ENCODE data around the gene EIF2S3.

The EIF2S3 gene

DNA sequence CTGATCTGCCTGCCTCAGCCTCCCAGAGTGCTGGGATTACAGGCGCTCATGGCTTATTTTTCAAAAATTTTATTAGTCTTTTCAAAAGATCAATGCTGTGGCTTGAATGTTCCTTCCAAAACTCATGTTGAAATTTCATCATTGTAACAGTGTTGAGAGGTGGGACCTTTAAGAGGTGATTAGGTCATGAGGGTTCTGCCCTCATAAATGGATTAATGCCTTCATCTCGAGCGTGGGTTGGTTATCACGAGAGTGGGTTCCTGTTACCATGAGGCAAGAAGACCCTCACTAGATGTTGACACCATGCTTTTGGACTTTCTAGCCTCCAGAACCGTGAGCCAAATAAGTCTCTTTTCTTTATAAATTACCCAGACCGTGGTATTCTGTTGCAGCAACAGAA, 30.3 kb downstream of the EIF2S3 start:
- TF ChIP-seq CTCF (conservative IDR thresholded peaks at IDR 0.05; ENCODE audit: low read length) = no peak
- H3K4me3 ChIP-seq (ENCODE audit: low read length) = no peak overlapping the region
- DNase-seq (ENCODE audit: low read depth) = no peak

DNA sequence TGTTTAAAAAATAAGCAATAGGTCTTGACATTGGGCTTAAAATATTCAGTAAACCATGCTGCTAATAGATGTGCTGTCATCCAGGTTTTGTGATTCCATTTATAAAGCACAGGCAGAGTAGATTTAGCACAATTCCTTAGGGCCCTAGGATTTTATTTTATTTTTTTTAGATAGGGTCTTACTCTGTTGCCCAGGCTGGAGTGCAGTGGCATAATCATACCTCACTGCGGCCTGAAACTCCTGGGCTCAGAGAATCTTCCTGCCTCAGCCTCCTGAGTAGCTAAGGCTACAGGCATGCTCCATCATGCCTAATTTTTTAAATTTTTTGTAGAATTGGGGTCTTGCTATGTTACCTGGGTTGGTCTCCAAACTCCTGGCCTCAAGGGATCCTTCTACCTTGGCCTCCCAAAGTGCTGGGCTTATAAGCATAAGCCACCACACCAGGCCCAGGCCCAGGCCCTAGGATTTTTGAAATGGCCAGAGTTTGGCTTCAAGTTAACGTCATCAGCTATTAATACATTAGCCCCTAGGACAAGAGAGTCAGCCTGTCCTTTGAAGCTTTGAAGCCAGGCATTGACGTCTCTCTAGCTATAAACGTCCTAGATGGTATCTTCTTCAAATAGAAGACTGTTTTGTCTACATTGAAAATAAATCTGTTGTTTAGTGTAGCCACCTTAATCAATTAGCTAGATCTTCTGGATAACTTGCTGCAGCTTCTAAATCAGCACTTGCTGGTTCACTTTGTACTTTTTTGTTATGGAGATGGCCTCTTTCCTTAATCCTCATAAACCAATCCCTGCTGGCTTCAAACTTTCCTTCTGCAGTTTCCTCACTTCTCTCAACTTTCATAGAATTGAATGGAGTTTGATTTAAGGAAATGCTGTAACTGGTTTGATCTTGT, 35.8 kb downstream of the EIF2S3 start:
- DNase-seq (ENCODE audit: low read depth) = no peak
- no peak overlapping the region for H3K4me3 ChIP-seq (ENCODE audit: low read length)
- TF ChIP-seq CTCF (conservative IDR thresholded peaks at IDR 0.05; ENCODE audit: low read length) = no peak

DNA sequence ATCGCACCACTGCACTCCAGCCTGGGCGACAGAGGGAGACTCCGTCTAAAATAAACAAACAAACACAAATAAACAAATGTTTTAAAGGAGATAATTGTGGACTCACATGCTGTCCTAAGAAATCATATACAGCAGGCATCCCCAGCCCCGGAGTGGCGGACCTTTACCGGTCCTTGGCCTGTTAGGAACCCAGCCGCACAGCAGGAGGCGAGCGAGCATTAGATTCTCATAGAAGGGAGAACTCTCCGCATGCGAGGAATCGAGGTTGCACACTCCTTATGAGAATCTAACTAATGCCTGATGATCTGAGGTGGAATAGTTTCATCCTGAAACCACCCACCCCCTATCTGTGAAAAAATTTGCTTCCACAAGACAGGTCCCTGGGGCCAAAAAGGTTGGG, 39.0 kb downstream of the EIF2S3 start:
- TF ChIP-seq CTCF (conservative IDR thresholded peaks at IDR 0.05; ENCODE audit: low read length) = no peak
- no peak overlapping the region for H3K4me3 ChIP-seq (ENCODE audit: low read length)
- DNase-seq (ENCODE audit: low read depth) = no peak

GRCh38 chrX:24097741-24098260, 43.0 kb downstream of the EIF2S3 start:
- DNase-seq (ENCODE audit: low read depth) = peak; percentile 73
- no peak for TF ChIP-seq CTCF (conservative IDR thresholded peaks at IDR 0.05; ENCODE audit: low read length)
- no peak overlapping the region for H3K4me3 ChIP-seq (ENCODE audit: low read length)

DNA sequence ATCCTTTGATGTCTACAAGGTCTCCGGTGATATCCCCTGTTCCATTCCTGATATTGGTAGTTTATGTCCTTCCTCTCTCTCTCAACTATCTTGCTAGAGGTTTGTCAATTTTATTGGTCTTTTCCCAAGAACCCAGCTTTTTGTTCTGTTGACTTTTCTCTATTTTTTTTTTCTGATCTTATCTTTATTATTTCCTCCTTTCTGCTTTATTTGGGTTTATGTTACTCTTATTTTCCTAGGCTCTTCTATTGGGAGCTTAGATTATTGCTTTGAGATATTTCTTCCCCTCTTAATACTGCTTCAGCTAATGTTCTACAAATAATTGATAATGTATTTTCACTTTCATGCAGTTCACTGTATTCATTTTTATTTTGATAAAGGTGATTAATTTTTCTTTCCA, 44.2 kb downstream of the EIF2S3 start:
- DNase-seq (ENCODE audit: low read depth) = no peak
- H3K4me3 ChIP-seq (ENCODE audit: low read length) = no peak overlapping the region
- TF ChIP-seq CTCF (conservative IDR thresholded peaks at IDR 0.05; ENCODE audit: low read length) = no peak

DNA sequence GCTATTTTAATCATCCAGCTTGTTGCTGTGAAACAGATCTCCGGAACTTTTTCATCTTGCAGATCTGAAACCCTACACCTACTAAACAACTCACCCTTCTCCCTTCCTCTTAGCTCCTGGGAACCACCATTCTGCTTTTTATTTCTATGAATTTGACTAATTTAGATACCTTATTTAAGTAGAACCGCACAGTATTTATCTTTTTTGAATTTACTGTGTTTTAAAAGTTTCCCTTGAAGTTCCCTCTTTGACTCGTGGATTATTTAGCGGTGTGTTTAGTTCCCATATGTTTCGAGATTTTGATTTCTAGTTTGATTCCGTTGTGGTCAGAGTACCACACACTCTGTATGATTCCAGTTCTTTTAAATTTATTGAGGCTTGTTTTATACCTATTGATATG, 44.6 kb downstream of the EIF2S3 start:
- no peak overlapping the region for H3K4me3 ChIP-seq (ENCODE audit: low read length)
- no peak for DNase-seq (ENCODE audit: low read depth)
- TF ChIP-seq CTCF (conservative IDR thresholded peaks at IDR 0.05; ENCODE audit: low read length) = no peak

DNA sequence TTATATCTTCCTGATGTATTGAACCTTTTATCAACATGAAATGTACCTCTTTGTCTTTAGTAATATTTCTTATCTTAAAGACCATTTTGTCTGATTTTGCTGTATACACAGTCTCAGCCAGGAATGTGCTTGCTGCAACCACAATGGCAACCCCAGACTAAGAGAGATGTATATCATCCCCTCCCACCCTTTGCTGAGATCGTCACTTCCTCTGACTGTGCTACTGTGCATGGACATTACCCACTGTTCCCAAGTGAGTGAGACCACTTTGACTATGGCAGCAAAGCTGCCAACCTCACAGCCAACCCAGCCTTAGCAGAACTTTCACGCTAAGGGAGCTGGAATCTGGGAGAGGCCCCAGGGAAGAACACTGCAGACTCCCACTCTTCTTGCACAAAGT, 46.0 kb downstream of the EIF2S3 start:
- no peak for DNase-seq (ENCODE audit: low read depth)
- TF ChIP-seq CTCF (conservative IDR thresholded peaks at IDR 0.05; ENCODE audit: low read length) = no peak

More for the DNA sequence above, 46.0 kb downstream of the EIF2S3 start:
- H3K4me3 ChIP-seq (ENCODE audit: low read length) = no peak overlapping the region
